BJ (cell line): ENCODE data around the gene DLGAP1. TPM values are rescaled to one million over a fixed set of nuclear protein-coding genes. Genes with fewer than 3 reads are reported as not detected.

Experiments used
- CTCF ChIA-PET: fragments of 350-600 bp; formaldehyde crosslinking; extraction: SDS; loops from one replicate; lab custom pipeline; 2021; ENCODE audit warnings: antibody characterized with exemption, inconsistent platforms; lab: Yijun Ruan, JAX
- POLR2A ChIA-PET: fragments of 300-600 bp; sonication (Branson Sonifier 250); formaldehyde crosslinking; extraction: SDS; loops from one replicate; lab custom pipeline; 2021; ENCODE audit warnings: antibody characterized with exemption; lab: Charles Lee
- DNase-seq: peaks from one replicate; pipeline ENCODE4 v3.0.0-alpha.2; 2011; ENCODE audit warnings: low read depth
- H3K27me3 ChIP-seq: 2 replicates; pipeline ENCODE4 v1.6.0; 2011; ENCODE audit warnings: low read length; ENCODE audit not compliant: control insufficient read depth, insufficient read depth
- H3K36me3 ChIP-seq: 2 replicates; pipeline ENCODE4 v1.5.1; 2011; ENCODE audit warnings: low read length; ENCODE audit not compliant: control insufficient read depth, insufficient read depth
- H3K4me3 ChIP-seq: 2 replicates; pipeline ENCODE4 v1.5.1; 2011; ENCODE audit warnings: low read depth, mild to moderate bottlenecking, control low read depth, low read length
- polyA plus RNA-seq: library from polyadenylated mRNA; depleted of rRNA; stranded (reverse); fragments of >200 nt; gene quantifications from 2 replicates; pipeline ENCODE4 v1.2.3, GENCODE V29; 2011
- small RNA-seq: library from RNA; depleted of rRNA; stranded (forward); fragments of <200 nt; gene quantifications from one replicate; pipeline ENCODE3, GENCODE V24; 2012; ENCODE audit warnings: low replicate concordance, low read depth; ENCODE audit not compliant: insufficient read length
- TF ChIP-seq, protein P1 (sequence below): IDR thresholded peaks from 2 replicates; pipeline ENCODE4 v1.5.1; 2011; ENCODE audit warnings: low read depth, mild to moderate bottlenecking, control low read depth, inconsistent platforms, low read length, moderate library complexity; ENCODE audit not compliant: insufficient read depth

Gene DLGAP1
- polyA plus RNA-seq, 1 experiment = 0.02 TPM

- H3K27me3 ChIP-seq = no peaks in the 10 kb centered on the region
- TF ChIP-seq, protein P1, sequence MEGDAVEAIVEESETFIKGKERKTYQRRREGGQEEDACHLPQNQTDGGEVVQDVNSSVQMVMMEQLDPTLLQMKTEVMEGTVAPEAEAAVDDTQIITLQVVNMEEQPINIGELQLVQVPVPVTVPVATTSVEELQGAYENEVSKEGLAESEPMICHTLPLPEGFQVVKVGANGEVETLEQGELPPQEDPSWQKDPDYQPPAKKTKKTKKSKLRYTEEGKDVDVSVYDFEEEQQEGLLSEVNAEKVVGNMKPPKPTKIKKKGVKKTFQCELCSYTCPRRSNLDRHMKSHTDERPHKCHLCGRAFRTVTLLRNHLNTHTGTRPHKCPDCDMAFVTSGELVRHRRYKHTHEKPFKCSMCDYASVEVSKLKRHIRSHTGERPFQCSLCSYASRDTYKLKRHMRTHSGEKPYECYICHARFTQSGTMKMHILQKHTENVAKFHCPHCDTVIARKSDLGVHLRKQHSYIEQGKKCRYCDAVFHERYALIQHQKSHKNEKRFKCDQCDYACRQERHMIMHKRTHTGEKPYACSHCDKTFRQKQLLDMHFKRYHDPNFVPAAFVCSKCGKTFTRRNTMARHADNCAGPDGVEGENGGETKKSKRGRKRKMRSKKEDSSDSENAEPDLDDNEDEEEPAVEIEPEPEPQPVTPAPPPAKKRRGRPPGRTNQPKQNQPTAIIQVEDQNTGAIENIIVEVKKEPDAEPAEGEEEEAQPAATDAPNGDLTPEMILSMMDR = no peak
- H3K4me3 ChIP-seq = peak overlapping the region; percentile 57
- H3K36me3 ChIP-seq = no peaks in the 10 kb centered on the region
- ChIA-PET CTCF (interaction anchor here (0.6 to 3.8 kb wide), 7 partner anchors 8 to 224 kb away, joined by 3 to 17 read pairs (median 4); no protein-coding TSS in a partner anchor), POLR2A (interaction anchor here (0.6 to 1.2 kb wide), 7 partner anchors 15 to 420 kb away, joined by 4 to 24 read pairs (median 6); no protein-coding TSS in a partner anchor)
- no peak for DNase-seq
Measured at GRCh38 chr18:3447068-3447894, 1007.8 kb downstream of the DLGAP1 start.

Small RNAs within 50 kb of the gene (small RNA-seq; reads per million reads assigned to genes)
- gene AP005208.1 (not detected), gene AP005403.1 (not detected), gene MIR6718 (not detected), gene RN7SL39P (not detected), gene RNU6-831P (not detected)
